HG02981 (cell line): ENCODE results near the gene COL27A1.

Experiments used
- ATAC-seq: cut with Tn5 transposase; IDR thresholded peaks from one replicate; pipeline ENCODE4 v1.9.1; 2021; ENCODE audit warnings: mild to moderate bottlenecking, moderate library complexity; ENCODE audit not compliant: unreplicated experiment

Gene COL27A1

DNA sequence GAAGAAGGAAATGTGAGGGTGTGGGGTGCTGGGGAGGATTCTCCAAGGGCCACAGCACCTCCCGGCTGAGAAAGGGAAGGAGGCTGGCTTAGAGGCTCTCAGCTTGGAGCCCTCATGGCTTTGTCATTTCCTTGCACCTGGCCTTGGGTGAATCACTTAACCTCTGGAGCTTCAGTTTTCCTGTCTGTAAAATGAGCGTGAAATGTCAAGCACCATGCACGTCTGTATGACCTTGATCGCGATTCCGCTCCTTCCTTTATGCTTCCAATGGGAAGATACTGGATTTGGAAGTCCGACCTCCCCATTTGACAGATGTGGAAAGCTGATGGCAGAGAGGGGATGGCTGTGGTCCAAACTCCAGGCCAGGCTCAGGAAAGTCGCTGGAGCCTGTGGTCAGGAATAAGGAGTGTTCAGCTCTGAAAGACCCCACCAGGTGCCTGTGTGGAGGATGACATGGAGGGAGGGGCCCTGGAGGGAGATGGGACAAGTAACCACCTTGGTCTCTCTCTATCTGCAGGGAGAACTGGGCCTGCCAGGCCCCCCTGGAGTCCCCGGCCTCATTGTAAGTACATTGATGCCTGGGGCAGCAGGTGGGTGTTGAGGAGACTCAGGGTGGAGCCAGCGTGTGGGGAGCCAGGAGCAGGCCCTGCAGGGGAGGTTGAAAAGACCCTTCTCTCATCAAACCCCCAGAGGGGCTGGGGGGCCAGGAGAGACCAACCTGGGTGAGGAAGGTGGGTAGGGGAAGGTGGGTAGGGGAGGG lies 66.5 kb downstream of the COL27A1 start:
- ATAC-seq: no peak

DNA sequence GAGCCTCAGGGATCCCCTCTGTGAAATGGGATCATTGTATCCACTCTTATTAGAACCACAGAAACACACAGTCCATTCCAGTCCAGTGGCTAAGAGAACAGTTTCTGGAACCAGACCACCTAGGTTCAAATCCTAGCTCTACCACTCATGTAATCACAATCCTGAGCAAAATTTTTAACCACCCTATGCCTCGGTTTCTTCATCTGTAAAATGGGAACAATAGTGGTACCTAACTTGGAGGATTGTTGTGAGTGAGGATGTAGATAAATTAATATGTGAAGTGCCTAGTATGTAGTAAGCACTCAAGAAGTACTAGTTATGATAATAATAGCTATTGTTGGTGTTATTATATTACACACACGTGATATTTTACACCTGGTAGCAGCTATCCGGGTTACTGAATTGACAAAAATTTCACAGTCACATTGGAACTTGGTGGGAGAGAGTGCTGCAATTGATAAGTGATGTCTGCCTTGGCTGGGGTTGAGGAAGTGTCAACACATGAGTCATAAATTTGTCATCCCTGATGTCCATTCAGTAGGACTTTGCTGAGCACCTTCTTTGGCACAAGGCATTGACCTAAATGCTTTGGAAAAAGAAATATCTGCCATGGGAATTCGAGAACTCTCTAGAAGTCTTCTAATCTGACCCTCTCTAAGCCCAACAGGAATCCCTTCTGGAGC lies 68.4 kb downstream of the COL27A1 start:
- no peak for ATAC-seq

DNA sequence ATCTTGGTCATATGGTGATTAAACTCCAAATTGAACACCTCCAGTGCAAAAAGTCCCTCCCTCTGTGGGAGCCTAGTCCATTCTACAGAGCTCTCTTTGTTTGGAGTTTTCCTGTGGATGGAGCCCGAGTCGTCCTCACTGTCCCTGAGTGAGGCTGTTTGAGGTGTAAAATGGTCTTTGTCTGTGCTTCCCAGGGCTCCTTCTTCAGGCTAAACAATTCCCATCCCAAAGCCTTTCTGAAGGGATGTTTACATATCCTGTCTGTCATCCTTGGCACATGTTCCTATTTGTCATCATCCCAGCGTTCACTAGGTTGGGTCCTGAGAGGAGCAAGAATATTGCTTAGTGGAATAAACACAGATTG lies 68.9 kb downstream of the COL27A1 start:
- no peak for ATAC-seq

DNA sequence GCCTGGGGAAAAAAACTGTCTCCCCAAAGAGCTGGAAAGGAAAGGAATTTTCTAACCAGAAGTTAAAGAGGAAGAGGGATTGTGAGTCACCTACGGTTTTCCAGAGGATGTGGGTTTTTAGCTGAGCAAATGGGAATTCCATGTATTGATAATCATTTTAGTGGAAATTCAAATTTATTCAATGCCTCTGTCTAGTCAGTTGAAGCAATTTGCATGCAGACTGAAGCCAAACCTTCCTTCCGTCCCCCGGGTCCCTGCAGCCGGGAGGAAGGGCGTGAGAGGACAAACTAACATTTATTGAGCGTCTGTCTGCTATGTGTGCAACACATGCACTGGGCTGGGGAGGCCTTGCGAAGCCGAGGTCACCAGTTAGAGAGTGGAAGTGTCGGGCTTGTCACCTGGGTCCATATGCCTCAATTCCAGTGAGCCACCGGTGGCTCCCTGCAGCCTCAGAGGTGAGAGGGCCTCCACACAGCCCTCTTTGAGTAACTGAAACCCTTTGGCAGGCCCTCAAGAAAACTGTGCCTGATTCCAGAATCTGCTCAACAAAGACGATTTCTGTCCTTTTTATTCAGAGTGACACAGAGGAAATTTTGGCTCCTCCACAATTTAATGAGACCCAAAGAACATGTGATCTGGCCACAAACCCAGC lies 70.3 kb downstream of the COL27A1 start:
- no peak for ATAC-seq

- no peak for ATAC-seq
Measured at GRCh38 chr9:114226246-114227055, 71.1 kb downstream of the COL27A1 start.

DNA sequence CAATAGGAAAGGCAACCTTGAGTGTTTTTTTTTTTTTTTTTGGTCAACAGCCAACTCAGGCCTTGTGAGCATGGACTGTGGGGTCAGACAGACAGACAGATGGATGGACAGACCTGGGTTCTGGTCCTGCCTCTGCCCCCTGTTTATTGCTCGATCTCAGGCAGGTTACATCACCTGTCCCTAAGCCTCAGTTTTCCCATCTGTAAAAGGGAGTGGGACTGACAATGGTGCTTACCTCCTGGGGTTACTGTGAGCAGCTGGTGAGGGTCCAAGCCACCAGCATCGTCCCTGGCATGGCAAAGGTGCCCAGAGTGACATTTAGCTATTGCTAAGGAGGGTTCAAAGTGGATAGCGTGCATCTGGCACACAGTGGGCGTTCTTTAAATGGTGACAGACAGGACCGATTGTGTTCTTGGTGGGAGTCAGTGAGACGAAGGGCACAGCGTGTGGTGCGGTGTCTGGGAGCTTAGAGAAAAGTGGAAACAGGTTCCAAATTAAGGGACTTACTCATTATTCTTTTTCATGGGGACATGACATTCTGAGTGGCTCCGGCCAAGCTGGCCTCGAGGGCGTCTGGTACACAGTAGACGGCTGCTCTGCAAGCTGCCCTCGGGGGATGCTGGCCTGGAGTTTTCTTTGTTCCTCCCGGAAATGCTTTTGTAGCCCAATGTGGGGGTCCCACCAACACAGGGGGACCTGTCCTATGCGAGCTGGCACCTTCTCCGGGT lies 72.1 kb downstream of the COL27A1 start:
- ATAC-seq: no peak

GRCh38 chr9:114228016-114228808 lies 72.9 kb downstream of the COL27A1 start:
- ATAC-seq: no peak

- ATAC-seq: no peak
Measured at GRCh38 chr9:114229295-114229694, 74.0 kb downstream of the COL27A1 start.

DNA sequence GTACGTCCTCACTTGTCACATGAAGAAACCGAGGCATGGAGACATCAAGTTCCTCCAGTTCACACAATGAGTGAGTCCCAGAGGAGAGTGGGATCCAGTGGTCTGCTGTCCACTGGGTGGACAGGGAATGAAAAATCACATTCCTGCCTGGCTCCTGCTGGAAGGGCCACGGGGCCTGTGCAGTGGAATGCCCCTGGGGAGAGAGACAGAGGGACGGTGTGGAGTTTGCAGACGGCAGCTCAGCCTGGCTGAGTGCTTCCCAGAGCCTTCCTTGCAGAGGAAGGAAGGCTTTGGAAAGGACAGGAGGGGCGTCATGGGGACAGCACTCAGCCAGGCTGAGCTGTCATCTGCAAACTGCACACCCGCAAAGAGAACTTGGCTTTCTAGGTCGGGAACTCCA lies 74.7 kb downstream of the COL27A1 start:
- ATAC-seq: no peak

DNA sequence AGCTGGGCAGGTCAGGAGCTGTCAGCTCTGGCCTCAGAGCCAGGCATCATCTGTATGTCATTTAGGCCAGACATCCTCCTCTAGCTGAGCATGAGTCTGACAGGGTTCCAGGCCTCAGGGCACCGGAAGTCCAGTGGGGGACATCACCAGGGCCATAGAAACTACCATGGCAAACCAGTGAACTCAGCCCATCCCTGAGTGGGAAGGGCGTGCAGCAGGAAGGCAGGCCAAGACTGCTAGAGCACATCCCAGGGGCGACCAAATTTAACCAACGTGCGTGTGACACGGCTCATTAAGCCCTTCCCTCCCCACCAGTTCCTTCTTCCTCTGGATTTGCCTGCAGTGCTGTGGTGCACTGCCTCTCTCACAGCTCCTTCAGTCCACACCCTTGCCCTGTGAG lies 75.9 kb downstream of the COL27A1 start:
- ATAC-seq: no peak

DNA sequence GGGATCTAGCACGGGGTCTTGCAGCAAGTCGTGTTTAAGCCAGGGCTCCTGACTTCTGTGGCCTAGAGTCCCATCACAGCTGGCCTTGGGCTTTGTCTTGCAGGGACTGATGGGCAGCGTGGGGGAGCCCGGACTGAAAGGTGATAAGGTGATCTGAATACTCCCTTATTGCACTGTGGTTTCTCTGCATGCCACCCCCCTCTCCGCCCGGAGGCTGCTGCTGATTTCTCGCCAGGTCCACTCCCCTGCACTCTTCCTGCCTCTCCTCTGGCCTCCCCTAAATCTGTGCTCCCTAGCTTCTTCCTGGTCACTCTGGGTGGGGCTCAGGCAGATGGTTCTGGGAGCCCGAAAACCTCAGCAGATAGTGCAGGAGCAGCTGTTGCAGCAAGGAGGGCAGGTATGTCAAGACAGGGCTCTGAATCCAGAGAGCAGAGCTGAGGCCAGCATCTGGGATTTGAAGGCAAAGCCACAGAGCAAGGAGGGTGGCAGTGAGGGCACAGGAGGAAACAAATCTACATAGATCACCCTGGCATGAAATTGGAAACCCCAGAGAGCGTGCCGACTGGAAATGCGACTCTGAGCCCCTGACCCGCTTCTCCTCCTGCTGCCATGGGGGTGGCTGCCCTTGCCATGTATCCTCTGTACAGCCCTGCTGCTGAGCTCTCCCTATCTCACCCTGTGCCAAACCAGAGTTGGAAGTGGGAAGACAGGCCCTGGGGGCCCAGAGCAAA lies 76.5 kb downstream of the COL27A1 start:
- no peak for ATAC-seq

GRCh38 chr9:114233491-114234185 lies 78.3 kb downstream of the COL27A1 start:
- no peak for ATAC-seq

DNA sequence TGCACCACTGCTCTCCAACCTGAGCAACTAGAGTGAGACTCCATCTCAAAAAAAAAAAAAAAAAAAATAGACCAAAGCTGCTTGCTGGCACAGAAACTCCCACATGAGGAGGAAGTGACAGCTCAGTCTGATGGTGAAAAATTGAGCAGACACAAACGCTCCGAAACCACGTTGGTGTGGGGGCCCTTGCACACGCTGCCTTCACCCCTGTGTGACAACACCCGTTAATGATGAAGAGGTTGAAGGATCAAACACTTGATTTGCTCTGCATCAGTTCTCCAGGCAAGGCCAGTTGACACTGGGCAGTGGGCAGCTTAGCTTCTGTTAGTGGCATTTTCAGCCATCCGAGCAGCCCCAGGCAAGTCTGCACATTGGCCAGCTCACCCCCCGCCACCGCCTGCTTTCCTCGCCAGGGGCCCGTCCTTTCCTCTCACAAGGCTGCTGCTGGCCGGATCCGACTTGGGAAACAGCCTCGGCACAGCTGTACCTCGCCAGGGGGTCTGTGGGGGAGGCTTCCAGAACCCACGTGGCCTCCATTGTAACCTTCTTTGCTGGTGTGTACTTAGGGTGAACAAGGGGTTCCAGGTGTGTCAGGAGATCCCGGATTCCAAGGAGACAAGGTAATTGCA lies 79.8 kb downstream of the COL27A1 start:
- ATAC-seq: no peak

GRCh38 chr9:114236391-114237138 lies 81.2 kb downstream of the COL27A1 start:
- ATAC-seq: no peak

GRCh38 chr9:114237247-114237646 lies 81.9 kb downstream of the COL27A1 start:
- no peak for ATAC-seq

- ATAC-seq: no peak
Measured at GRCh38 chr9:114237781-114238180, 82.4 kb downstream of the COL27A1 start.

DNA sequence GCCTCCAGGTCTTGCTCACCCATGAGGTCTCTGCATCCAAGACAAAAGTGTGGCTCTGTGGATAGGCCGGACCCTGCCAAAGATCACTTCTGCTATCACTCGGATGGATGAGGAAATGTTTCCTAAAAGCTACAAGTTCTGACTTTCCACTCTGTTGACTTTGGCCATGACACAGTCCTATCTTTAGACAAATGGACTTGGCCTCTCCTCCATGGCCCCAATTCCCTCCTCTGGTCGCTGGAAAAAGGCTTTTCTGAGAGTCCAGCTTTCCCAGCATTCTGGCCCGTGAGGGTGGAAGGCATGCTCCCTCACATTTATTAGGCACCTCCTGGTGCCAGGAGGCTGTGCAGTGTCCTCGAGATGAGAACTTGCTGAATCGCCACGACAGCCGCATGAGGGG lies 83.1 kb downstream of the COL27A1 start:
- no peak for ATAC-seq
